Esophagus muscularis mucosa (tissue), 4 donors: ENCODE measurements around the gene MIER3.

Experiments used
- CTCF ChIP-seq, 3 experiments: fragments of 200-600 bp in 2 of 3; fragments of 450-650 bp in 1 of 3; sonication (generic) in 2 of 3; IDR thresholded peaks; one replicate each; pipeline ENCODE4 v1.5.1; 2017 to 2019; ENCODE audit warnings: antibody characterized with exemption in 3 of 3, mild to moderate bottlenecking in 2 of 3, moderate library complexity in 1 of 3
- EP300 ChIP-seq: sonication (generic); formaldehyde crosslinking; IDR thresholded peaks from one replicate; pipeline ENCODE4 v1.6.1; 2017; ENCODE audit warnings: antibody characterized with exemption
- POLR2A ChIP-seq: fragments of 450-650 bp; IDR thresholded peaks from one replicate; pipeline ENCODE4 v1.6.1; 2017; ENCODE audit warnings: antibody characterized with exemption, moderate library complexity, mild to moderate bottlenecking, low read depth

GRCh38 chr5:56908942-56909293 is 43.0 kb downstream of the MIER3 start:
- TF ChIP-seq CTCF (IDR thresholded peaks at IDR 0.05) = no peak
- no peak for TF ChIP-seq EP300
- no peak for TF ChIP-seq POLR2A
